HCT116 (cell line): ENCODE results near the gene IRAK2.

Source experiments
- CTCF ChIP-seq, 3 experiments: fragments of 200-600 bp in 1 of 3; sonication (generic) in 1 of 3; IDR thresholded peaks in 2 of 3; conservative IDR thresholded peaks in 1 of 3; 2 replicates each; pipeline ENCODE4 v1.5.1; 2012 to 2017; ENCODE audit warnings: low read depth in 2 of 3, low read length in 2 of 3, antibody characterized with exemption in 1 of 3, borderline replicate concordance in 1 of 3, control low read depth in 1 of 3, mild to moderate bottlenecking in 1 of 3, mixed read lengths in 1 of 3, mixed run types in 1 of 3, moderate library complexity in 1 of 3; ENCODE audit not compliant: insufficient read depth in 1 of 3
- EGR1 ChIP-seq: IDR thresholded peaks from 2 replicates; pipeline ENCODE4 v1.6.1; 2012; ENCODE audit warnings: low read depth
- EZH2 ChIP-seq: fragments of 200-600 bp; sonication (generic); IDR thresholded peaks from 2 replicates; pipeline ENCODE4 v1.6.1; 2017; ENCODE audit warnings: antibody characterized with exemption, mixed run types
- EZH2phosphoT487 ChIP-seq: fragments of 200-600 bp; IDR thresholded peaks from 2 replicates; pipeline ENCODE4 v1.6.1; 2018; ENCODE audit warnings: antibody characterized with exemption, borderline replicate concordance
- FOSL1 ChIP-seq: IDR thresholded peaks from 2 replicates; pipeline ENCODE4 v1.6.1; 2012; ENCODE audit warnings: low read depth
- JUND ChIP-seq: IDR thresholded peaks from 2 replicates; pipeline ENCODE4 v1.6.1; 2012
- MAX ChIP-seq: IDR thresholded peaks from 2 replicates; pipeline ENCODE4 v1.6.1; 2012
- POLR2A ChIP-seq: IDR thresholded peaks from 2 replicates; pipeline ENCODE4 v1.7.0; 2011; ENCODE audit warnings: borderline replicate concordance; ENCODE audit not compliant: insufficient read depth, insufficient read length; ENCODE audit errors: extremely low read depth
- POLR2AphosphoS5 ChIP-seq: IDR thresholded peaks from 2 replicates; pipeline ENCODE4 v1.6.1; 2011; ENCODE audit warnings: mild to moderate bottlenecking, low read depth, low read length, moderate library complexity
- RAD21 ChIP-seq: IDR thresholded peaks from 2 replicates; pipeline ENCODE4 v1.6.1; 2012; ENCODE audit warnings: low read depth, mild to moderate bottlenecking
- SIN3A ChIP-seq: IDR thresholded peaks from 2 replicates; pipeline ENCODE4 v1.6.1; 2012; ENCODE audit warnings: low read depth
- YY1 ChIP-seq: IDR thresholded peaks from 2 replicates; pipeline ENCODE4 v1.6.1; 2011; ENCODE audit warnings: low read length, low read depth, moderate library complexity, mild to moderate bottlenecking; ENCODE audit not compliant: insufficient replicate concordance; ENCODE audit errors: extremely low read depth
- ZFX ChIP-seq: fragments of 450-650 bp; IDR thresholded peaks from 2 replicates; pipeline ENCODE4 v1.6.1; 2017

GRCh38 chr3:10263646-10264363 is 99.1 kb downstream of the IRAK2 start:
- TF ChIP-seq CTCF (IDR thresholded peaks at IDR 0.05 in 2 of 3, conservative IDR thresholded peaks at IDR 0.05 in 1 of 3; ENCODE audit: borderline replicate concordance in 1 of 3, insufficient read depth in 1 of 3, low read depth in 2 of 3, low read length in 2 of 3) (peak in 2 of 3 experiments; percentile 53 to 54; a peak in 4 of 6 replicates), POLR2A (no peak), EZH2 (no peak), RAD21 (peak; percentile 36), POLR2AphosphoS5 (no peak), JUND (no peak), EZH2phosphoT487 (no peak), ZFX (no peak), SIN3A (no peak), MAX (no peak), FOSL1 (no peak), YY1 (no peak), EGR1 (peak; percentile 78)
